Measurements from ENCODE around the gene NLRX1. TPM values are rescaled to one million over a fixed set of nuclear protein-coding genes. Genes with fewer than 3 reads are reported as not detected.
"Not testable (repeated sequence)": the region's sequence is repeated elsewhere in the genome, so short reads cannot be mapped to it uniquely, and the experiment has no call there.

The NLRX1 gene
- total RNA-seq, 1 experiment from 2014 or later = 21.4 TPM

DNA sequence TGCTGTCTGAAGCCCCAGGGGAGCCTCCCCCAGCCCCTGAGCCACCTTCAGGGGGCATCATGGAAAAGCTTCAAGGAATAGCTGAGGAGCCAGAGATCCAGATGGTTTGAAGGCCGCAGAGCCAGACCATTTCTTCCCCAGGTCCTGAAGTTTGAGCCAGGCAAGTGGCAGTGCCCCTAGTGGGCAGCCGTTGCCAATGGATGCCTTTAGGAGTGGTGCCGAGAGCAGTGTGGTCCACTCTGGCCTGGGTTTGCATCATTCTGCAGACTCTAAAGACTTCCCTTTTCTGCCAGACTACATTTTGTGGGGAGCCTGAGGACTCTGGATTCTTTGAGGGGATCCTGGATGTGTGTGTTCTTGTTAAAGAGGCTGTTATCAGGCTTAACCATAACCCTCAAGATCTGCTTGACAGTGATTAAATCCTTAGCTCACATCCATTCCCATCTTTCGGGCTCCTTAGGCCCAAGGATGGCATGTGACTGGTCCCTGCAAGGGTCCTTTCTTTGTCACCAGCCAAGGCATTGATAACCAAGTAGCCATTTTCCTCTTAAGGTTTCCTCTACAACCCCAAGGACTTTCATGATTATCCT lies 34.0 kb upstream of the NLRX1 start:
- no peak for TF ChIP-seq CEBPB (IDR thresholded peaks at IDR 0.05; ENCODE audit: low read depth)
- TF ChIP-seq SIN3A (IDR thresholded peaks at IDR 0.05; ENCODE audit: low read depth) = no peak
- TF ChIP-seq CBX3 (IDR thresholded peaks at IDR 0.05; ENCODE audit: low read depth) = no peak
- TF ChIP-seq SRF (IDR thresholded peaks at IDR 0.05; ENCODE audit: low read depth) = no peak
- TF ChIP-seq TCF7L2 (IDR thresholded peaks at IDR 0.05; ENCODE audit: borderline replicate concordance, extremely low read depth, insufficient read depth, insufficient read length) = no peak
- no peak for TF ChIP-seq YY1 (IDR thresholded peaks at IDR 0.05; ENCODE audit: extremely low read depth, insufficient replicate concordance, low read depth, low read length)
- TF ChIP-seq RAD21 (IDR thresholded peaks at IDR 0.05; ENCODE audit: low read depth) = peak; percentile 26
- no peak for TF ChIP-seq EGR1 (IDR thresholded peaks at IDR 0.05; ENCODE audit: low read depth)
- TF ChIP-seq ZNF274 (IDR thresholded peaks at IDR 0.05; ENCODE audit: low read depth, low read length) = no peak
- no peak for TF ChIP-seq JUND (IDR thresholded peaks at IDR 0.05)
- TF ChIP-seq ELF1 (IDR thresholded peaks at IDR 0.05; ENCODE audit: borderline replicate concordance, low read depth) = no peak
- TF ChIP-seq EZH2phosphoT487 (IDR thresholded peaks at IDR 0.05; ENCODE audit: borderline replicate concordance) = no peak
- TF ChIP-seq ZFX (IDR thresholded peaks at IDR 0.05) = no peak
- peak; percentile 7 to 86 (median 76); a peak in 4 of 6 replicates for TF ChIP-seq CTCF (IDR thresholded peaks at IDR 0.05 in 2 of 3, conservative IDR thresholded peaks at IDR 0.05 in 1 of 3; ENCODE audit: borderline replicate concordance in 1 of 3, insufficient read depth in 1 of 3, low read depth in 2 of 3, low read length in 2 of 3)
- no peak for DNase-seq (ENCODE audit: low read depth, low spot score)
- POLR2A ChIA-PET = interaction anchor here (1.0 kb wide), 1 partner anchor 10 kb away, joined by 4 read pairs; no protein-coding TSS in a partner anchor

DNA sequence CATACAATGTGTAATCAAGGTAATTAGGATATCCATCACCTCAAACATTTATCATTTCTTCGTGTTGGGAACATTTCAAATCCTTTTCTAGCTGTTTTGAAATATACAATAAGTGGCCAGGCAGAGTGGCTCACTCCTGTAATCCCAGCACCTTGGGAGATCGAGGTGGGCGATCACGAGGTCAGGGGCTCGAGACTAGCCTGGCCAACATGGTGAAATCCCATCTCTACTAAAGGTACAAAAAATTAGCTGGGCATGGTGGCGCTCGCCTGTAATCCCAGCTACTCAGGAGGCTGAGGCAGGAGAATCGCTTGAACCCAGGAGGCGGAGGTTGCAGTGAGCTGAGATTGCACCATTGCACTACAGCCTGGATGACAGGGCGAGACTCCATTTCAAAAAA lies 29.2 kb upstream of the NLRX1 start:
- H3K9me3 ChIP-seq (ENCODE audit: control insufficient read depth in 1 of 2, insufficient read depth in 1 of 2, low read depth in 1 of 2, low read length in 2 of 2); H3K4me1 ChIP-seq (ENCODE audit: control insufficient read depth in 1 of 2, insufficient read depth in 2 of 2, low read length in 2 of 2); H4K20me1 ChIP-seq (ENCODE audit: insufficient read depth); BruUV-seq (replicated peaks); H3K36me3 ChIP-seq (ENCODE audit: control insufficient read depth in 1 of 2, insufficient read depth in 2 of 2, low read length in 2 of 2); H3K4me3 ChIP-seq (replicated peaks in 1 of 2; ENCODE audit: low read depth in 1 of 2, low read length in 2 of 2); H3K27ac ChIP-seq (ENCODE audit: low read depth, low read length); ATAC-seq; H3K27me3 ChIP-seq (ENCODE audit: insufficient read depth, low read length); H3K4me2 ChIP-seq (ENCODE audit: low read length); H3K9ac ChIP-seq (ENCODE audit: low read length); H3K9me2 ChIP-seq (ENCODE audit: insufficient read depth); H3K79me2 ChIP-seq (ENCODE audit: insufficient read depth, low read length); intact Hi-C loops (cut with micrococcal nuclease); H2AFZ ChIP-seq (ENCODE audit: low read depth, low read length, poor library complexity, severe bottlenecking); POLR2A ChIA-PET; CTCF ChIA-PET; DNase-seq (ENCODE audit: low read depth, low spot score): not testable (repeated sequence)
- RAD21 ChIA-PET (ENCODE audit: low non-redundant PET in 1 of 2, low total read pairs in 2 of 2, uncharacterized antibody in 2 of 2, unreplicated experiment in 2 of 2) = interaction anchor here in 1 of 2 experiments (0.6 kb wide), 1 partner anchor 103 kb away, joined by 3 read pairs; no protein-coding TSS in a partner anchor

More for the DNA sequence above, 34.0 kb upstream of the NLRX1 start:
- Histone ChIP-seq H4K20me1 (ENCODE audit: insufficient read depth) (no peaks in the 10 kb centered on the region), H3K4me1 (ENCODE audit: control insufficient read depth in 1 of 2, insufficient read depth in 2 of 2, low read length in 2 of 2) (no peaks in the 10 kb centered on the region), H3K9me3 (ENCODE audit: control insufficient read depth in 1 of 2, insufficient read depth in 1 of 2, low read depth in 1 of 2, low read length in 2 of 2) (no peaks in the 10 kb centered on the region), H3K4me2 (ENCODE audit: low read length) (no peak overlapping the region), H3K9ac (ENCODE audit: low read length) (no peak overlapping the region), H3K79me2 (ENCODE audit: insufficient read depth, low read length) (no peaks in the 10 kb centered on the region), H3K4me3 (replicated peaks in 1 of 2; ENCODE audit: low read depth in 1 of 2, low read length in 2 of 2) (no peak overlapping the region), H3K9me2 (ENCODE audit: insufficient read depth) (no peaks in the 10 kb centered on the region), H3K36me3 (ENCODE audit: control insufficient read depth in 1 of 2, insufficient read depth in 2 of 2, low read length in 2 of 2) (peaks cover 18 to 23% of the 10 kb centered on the region in 2 experiments), H3K27ac (ENCODE audit: low read depth, low read length) (peak overlapping the region; percentile 8; the same call in 1 of the 2 replicates), H3K27me3 (ENCODE audit: insufficient read depth, low read length) (no peaks in the 10 kb centered on the region), H2AFZ (ENCODE audit: low read depth, low read length, poor library complexity, severe bottlenecking) (no peak overlapping the region)
- RAD21 ChIA-PET (ENCODE audit: low non-redundant PET in 1 of 2, low total read pairs in 2 of 2, uncharacterized antibody in 2 of 2, unreplicated experiment in 2 of 2) = no interaction called here
- BruUV-seq (replicated peaks) = TSS peak; percentile 19
- peak; percentile 89 for ATAC-seq
- CTCF ChIA-PET = interaction anchor here (0.6 to 2.1 kb wide), 6 partner anchors 8 to 71 kb away, joined by 3 to 15 read pairs (median 4); partner anchors contain the start of genes CBL and HINFP
- intact Hi-C loops (cut with micrococcal nuclease) = no loop called here

Measured in HCT116 (cell line).